HG02588 (cell line): Measurements from ENCODE around the gene AFF1.

ENCODE experiments used
- ATAC-seq: cut with Tn5 transposase; IDR thresholded peaks from one replicate; pipeline ENCODE4 v1.9.1; 2021; ENCODE audit warnings: mild to moderate bottlenecking, moderate library complexity; ENCODE audit not compliant: unreplicated experiment

The AFF1 gene

DNA sequence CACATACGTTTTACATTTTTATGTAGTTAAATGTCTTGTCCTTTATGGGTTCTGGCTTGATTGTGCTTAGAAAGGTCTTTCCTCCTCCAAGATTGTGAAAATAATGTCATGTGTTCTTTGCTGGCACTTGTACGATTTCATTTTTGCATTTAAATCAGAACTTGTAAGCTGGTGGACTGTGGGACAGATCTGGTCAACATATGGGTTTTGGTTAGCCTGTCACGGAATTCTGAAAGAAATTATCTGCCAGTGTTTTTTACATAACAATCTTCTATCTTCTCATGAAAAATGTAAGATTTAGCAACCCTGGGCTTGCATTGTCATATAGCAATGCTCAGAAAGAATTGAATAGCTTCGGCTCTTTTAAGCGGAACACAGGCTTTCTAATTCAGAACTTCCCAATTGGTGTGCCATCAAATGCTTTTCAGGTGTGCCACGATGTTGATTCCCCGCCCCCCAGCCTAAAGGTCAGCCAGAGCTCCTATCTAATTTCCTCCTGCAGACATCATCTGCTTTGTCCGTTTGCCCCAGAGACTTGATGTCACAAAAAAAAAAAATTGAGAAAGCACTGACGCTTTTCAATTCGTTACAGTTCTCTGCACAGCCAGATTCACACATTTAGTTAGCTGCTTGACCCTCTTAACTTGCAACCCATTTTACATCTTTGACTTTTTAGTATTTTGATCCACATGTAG, 16.2 kb downstream of the AFF1 start:
- ATAC-seq = no peak

DNA sequence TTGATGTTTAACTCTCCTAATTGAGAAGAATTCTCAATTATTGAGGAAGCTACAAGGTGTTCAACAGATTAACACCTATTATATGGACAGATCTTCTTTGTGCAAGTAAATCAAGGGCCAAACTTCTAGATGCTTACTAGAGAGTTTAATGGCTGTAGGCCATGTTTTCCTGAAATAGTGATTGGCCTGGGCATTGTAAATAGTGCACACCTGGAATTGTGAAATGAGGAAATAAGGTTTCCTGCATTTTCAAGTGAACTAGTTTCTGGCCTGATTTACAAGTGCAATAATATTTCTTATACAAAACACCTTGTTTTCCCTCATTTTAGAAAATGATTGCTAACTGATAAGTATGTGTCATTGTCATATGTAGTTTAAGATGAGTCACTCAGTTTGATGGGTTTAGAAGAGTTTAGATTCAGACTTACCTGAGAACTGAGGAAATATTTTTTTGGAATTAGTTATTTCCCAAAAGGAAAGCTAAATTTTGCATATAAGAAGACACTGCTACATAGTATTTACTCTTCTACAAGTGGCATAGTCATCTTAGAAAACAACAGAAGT, 21.2 kb downstream of the AFF1 start:
- no peak for ATAC-seq

DNA sequence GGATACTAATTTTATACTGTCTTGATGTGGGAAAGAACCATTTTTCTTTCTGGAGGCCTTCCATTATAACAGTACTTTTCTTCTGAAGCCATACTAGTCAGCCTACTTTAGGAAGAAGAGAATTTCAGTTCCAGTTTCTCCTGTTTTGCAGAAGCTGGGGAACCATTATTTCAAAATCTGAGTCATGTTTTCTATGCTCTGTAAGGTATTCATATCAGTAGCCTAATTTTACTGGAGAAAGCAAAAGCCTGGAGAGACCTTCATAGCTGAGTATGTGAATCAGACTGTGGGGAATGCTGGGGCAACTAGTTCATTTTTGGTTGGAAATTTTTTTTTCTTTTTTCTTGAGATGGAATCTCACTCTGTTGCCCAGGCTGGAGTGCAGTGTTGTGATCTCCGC, 22.4 kb downstream of the AFF1 start:
- peak; percentile 43 for ATAC-seq

DNA sequence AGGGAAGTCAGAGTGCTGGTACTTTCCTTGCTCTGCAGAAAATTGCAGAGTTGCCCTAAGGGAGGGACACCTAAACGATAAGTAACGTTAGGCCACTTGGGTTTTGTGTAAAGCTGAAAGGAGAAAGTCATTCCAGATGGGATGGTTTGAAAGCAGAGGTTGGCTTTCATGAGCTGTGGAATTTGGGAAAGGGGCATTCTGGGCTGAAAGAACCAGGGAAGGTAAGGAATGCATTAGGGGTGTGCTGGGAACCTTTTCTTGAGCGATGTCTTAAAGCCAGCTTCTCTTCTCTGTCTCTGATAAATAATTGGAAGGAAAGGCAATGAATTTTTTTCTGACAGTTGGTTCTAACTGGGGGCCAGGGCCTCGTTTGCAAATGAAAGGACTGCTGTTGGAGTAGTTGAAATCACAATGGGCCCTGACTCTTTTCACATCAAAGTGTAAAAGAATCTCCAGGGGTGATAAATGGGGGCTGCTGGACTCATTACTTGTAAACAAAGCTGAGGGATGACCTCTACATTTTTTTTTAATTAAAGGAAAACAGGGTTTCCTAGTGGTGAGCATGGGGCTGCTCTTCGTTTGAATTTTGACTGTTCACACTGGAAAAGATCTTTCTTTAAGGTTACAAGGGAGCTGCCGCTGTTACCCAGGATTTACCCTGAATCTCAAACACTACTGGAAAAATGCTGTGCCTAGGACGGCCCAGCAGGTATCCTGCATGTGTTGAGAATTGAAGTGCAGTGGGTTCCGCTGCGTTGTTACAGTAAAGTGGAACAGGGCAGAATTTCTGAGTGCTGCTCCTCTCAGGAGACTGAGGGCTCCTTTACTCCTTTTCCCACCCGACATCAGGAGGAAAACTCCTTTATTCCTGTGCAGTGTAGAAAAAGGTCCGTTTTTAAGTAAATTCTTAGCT, 25.0 kb downstream of the AFF1 start:
- no peak for ATAC-seq

DNA sequence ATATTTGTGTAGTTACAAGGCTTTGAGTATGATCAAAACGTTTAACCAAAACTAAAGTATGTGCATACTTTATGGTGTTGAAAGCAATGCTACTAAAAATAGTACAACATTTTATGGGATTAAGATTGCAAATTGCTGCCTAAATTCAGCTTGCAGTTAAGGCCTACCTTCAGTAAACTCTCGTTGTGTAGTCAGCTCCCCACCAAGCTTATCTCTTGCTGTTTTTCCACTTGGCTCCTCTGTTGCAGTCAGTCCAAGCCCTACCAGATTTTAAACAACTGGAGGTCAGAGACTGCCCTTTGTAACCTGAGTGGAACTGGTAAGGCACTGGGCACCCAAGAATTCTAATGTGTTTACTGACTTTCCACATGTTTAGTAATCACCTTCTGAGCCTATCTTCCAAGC, 25.7 kb downstream of the AFF1 start:
- ATAC-seq = no peak

DNA sequence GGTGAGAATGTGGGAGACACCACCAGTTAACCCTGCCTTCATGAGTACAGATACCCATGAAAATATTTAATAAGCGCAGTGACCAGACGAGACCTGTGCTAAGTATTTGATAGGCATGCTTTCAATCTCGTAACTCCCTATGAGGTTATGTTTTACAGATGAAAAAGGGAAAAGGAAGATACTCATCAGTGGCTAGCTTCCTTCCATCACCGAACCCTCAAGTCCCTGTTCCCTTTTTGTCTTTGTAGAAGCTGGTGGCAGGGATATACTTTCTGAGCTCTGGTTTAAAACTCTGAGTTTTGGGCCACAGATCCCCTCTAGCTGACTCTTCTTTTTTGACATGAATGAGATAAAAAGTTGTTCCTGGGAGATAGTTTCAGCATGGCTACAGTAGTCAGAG, 26.3 kb downstream of the AFF1 start:
- ATAC-seq = peak; percentile 4

DNA sequence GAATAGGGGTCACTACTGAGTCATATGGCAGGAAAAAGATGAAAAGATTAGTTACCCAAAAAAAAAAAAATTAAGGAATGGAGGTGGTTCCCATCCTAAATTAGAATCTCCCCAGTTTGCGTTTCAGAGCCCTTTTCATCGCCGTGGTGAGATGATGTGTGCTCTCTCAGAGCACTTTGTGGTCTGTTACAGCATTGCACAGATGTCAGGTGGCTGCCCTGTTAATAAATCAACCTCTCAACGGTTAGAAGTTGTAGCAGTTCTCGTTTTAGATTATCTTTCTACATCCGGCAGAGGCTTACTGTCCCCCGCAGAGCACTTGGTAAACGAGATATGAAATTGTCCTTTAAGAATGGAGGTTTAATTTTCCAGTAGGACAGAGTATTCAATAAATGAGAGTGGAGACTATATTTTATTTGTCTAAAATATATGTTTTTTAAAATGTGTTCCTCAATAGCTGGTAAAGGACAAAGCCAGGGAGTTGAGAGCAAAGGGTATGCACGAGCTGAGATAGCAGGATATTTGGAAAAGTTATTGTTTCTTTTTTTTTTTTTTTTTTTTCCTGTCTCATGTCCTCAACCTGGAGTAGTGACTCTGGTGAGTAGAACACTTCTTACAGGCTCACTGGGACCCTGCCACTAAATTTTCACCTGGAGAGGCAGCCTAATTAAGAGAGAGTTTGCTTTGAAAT, 26.9 kb downstream of the AFF1 start:
- peak; percentile 86 for ATAC-seq

DNA sequence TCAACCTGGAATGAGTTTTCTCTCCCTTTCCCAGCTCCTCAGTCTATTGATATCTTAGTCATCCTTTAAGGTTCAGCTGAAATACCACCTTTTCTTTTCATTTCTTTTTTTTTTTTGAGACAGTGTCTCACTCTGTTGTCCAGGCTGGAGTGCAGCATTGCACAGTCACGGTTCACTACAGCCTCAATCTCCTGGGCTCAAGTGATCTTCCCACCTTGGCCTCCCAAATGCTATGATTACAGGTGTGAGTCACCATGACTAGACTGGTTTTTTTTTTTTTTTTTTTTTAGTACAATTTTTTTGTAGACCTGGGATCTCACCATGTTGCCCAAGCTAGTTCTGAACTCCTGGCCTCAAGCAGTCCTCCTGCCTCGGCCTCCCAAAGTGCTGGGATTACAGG, 28.9 kb downstream of the AFF1 start:
- no peak for ATAC-seq

DNA sequence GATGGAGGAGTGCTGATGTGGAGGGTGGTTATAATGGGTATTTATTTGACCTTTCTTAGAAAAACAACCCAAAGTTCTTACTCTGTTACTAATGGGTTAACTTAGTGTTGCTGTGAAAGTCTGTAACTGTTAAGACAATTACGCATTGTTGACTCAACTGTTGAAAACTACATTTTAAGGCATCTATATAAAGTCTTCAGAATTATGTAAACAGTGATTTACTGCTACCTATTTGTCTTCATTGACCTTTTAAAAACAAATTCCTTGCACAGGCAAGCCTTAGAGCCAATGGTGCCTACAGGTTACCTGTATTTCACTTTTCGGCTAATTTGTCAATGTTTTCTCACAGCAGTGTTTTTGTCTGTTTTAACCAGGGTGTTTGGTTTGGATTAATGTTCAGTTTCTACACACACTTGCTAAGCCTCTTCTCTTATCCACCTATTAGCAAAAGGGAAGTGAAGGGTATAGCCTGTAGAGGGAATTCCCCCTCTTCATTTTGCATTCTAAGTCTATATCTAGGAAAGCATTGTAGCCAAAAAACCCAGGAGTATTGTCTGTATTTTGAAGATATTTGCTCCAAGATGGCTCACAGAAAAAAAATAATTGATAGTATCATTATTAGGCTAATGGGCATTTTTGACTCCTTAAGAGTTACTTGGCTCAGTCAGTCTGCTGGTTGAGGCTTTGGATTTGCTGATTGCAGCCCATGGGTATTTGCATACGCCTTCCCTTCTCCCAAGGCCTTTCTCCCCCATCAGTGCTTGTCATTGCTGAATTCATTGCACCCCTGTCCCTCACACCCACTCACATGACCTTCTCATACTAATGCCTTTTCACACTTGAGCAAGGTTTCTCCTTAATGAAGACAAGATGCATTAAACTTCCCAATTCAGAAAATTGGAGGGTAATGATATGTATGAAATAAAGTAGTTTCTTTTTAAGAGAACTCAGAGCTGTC, 30.5 kb downstream of the AFF1 start:
- peak; percentile 54 for ATAC-seq

DNA sequence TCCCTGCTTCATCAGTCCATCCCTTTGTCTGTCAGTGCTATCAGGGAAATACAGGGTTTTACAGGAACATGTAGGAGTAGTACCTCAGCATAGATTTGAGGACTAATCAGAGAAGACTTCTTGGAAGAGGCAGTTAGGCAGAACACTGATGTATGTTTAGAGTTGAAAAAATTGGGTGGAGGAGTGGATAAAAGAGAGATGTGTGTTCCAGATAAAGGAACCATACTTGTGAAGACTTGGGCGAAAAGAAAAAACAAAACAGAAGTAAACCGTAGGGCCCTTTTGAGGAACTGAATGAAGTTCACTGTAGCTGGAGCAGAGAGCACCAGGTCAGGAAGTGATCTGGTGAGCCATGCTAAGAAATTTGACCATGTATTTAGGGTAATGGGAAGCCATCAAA, 32.3 kb downstream of the AFF1 start:
- ATAC-seq = no peak

DNA sequence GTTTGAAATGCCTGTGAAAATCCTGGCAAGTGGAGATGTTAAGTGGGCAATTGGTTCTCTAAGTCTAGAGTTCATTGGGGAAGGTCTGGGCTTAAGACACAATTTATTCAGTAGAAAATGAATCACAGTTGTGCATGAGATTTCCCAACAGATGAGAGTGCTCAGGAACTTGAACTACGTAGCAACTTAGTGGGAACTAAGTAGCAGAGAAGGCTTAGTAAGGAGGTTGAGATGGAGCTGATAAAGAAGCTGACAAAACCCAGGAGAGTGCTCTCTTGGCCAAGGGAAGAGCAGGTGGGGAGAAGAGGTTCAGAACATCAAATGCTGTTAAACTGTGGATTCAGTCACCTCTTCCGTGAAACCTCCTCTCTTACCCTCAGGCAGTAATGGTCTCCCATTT, 33.0 kb downstream of the AFF1 start:
- ATAC-seq = no peak

DNA sequence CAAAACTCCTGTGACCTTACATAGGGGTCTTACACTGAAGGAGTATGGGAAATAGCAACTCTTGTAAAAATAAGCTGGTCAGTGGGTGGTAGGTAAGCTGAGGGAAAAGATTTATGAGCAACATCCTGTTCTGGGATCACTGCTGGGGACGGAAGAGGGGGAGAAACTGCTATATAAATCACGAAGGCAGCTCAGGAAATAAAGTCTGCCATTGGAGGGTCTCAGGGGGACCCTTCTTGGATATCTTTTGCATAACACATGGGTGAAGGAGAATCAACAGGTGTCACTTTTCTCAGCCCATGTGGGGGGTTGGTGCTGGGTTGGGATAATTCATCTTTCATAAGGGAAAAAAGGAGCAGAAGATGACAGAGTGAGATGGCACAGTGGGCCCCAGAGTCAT, 33.7 kb downstream of the AFF1 start:
- no peak for ATAC-seq

DNA sequence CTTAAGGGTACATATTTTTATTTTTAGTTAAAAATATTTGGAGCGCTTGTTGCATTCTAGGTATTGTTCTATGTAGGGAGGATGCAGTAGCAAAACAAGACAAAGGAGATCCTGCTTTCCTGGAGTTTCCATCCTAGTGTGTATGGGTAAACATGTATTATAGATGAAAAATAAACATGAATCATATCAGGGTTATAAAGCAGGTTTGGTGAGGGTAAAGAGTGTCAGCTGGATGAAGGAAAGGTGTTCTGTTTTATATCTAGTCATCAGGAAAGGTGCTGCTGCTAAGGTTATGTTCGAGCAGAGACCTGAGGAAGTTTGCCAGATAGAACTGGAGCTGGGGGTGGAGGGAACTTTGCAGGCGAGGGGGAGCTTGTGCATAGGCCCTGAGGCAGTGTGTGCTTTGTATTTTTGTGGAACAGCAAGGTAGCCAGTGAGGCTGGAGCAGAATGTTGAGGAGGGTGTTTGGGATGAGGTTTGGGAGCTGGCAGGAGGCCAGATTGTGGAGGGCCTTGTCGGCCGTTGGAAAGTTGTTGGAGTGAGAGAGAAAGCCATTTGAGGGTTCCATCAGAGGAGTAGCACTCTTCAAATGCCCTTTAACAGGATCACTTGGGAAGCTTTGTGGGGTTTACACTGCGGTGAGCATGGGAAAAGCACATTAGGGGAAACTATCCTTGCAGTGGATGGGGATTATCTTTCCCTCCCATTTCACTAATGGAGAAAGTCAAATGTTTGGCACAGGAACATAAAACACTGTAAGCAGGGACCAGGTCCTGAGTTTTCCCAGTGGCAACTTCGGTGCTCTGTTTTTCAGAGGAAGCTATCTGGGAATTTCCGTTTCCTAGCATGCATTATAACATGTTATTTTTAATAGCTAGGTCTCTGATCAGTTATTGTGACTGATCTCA, 35.9 kb downstream of the AFF1 start:
- no peak for ATAC-seq

DNA sequence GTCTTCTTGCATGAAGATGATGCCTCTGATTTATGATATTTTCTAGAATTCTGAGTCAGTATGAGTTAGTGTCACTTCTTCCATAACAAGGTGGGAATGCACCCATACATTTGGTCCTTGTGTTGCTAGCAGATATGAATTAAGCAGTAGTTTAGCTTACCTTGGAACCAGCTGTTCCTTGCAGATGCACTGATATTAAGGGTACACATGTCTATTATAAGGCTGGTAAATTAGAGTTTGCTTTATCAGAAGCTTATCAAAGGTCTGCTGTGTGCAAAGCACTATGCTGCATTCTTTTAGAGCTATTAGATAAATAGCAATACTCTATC, 36.5 kb downstream of the AFF1 start:
- no peak for ATAC-seq

DNA sequence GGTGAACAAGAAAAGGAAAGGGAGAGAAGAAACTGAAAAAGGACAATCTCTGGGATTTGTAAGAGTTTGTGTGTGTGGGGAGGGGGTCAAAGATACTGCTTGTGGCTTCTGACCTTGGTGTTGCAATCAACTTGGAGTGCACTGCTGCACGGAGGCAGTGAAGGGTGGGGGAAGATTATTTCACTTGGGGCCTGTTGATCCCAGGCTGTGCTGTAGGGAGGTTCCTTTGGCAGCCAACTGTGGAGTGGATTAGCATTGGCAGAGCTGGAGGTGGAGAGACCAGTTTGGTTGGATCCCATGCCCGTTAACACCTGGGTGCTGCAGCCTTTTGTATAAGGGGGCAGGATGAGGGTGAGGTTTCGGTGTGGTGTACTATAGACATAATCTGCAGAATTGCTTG, 38.2 kb downstream of the AFF1 start:
- no peak for ATAC-seq

DNA sequence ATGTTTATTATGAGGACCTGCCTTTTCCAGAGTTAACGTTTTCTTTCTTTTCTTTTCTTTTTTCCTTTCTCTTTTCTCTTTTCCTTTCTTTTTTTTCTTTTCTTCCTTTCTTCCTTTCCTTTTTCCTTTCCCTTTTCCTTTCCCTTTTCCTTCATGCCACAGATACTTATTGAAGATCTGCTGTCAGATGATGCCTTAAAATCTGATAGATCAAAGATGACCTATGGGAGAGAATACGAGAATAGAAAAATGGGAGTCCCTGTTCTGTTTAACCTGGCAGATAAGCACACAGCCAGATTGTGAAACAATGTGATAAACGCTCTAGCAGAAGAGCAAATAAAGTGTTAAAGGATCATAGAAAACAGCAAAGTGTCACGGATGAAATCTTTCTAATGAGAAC, 38.9 kb downstream of the AFF1 start:
- no peak for ATAC-seq

DNA sequence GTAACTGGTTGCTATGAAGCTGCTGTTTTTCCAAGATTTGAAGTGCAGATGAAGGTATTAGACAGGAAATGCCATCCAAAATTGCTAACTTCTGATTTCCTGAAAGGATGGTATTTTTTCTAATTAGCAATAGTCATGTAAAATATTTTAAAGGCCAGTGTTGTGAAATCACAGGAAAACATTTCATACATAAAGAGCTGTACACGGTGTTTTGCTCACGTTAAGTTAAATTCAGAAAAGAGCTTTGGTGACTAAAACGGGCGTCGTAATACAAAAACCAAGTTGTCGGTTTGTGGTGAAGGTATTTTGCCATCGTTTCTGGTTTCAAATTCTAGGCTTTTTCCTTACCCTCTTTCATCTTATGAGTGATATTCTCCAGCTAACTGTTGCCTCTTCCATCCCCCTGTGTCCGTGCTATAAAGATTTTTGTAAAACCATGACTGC, 39.8 kb downstream of the AFF1 start:
- no peak for ATAC-seq

DNA sequence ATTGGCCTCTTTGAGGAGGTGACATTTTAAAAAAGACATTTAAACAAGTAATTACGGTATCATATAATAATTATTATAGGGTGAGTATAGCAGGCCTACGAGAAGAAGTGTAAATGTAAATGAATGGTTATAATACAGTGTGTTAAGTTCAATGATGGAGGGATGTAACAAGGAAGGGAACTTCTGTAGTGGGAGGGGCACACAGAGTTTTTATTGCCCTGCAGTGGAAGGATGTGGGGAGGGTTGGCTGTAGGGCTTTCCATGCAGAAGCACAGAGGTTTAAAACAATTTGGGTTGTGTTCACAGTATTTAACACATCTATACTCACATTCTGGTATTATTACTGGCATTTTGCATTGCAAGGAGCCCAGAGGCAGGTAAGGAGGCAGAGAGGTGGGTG, 41.1 kb downstream of the AFF1 start:
- ATAC-seq = no peak

DNA sequence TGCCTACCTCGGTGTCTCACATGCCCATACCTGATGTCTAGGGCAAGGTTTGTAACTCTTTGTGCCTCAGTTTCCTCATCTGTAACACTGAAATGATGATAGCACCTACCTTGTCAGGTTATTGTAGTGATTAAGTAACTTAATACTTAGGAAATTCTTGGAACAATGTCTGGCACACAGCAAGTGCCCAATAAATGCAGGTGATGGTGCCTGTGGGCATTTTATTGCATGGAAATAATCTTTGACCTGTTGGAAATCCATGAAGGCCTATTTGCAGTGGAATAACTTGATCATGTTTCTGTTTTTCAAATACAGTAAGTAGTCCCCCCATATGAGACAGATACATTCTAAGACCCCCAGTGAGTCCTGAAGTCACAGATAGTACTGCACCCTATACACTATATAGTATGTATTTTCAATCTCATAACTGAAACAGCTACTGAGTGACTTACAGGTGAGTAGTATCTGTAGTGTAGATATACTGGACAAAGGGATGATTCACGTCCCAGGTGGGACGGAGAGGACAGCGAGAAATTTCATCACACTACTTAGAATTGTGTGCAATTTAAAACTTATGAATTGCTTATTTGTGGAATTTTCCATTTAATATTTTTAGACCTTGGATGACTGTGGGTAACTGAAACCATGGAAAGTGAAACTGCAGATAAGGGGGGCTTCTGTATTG, 42.1 kb downstream of the AFF1 start:
- no peak for ATAC-seq
